ENCODE measurements around the gene NKAIN2.
"Not testable (repeated sequence)": the region's sequence is repeated elsewhere in the genome, so short reads cannot be mapped to it uniquely, and the experiment has no call there.

The NKAIN2 gene

GRCh38 chr6:124557873-124558272 is 754.2 kb downstream of the NKAIN2 start:
- Histone ChIP-seq H2BK120ac (ENCODE audit: insufficient read depth, low read length, poor library complexity) (no peak overlapping the region), H3K14ac (ENCODE audit: low read length) (no peak overlapping the region), H3K4me3 (ENCODE audit: low read depth, low read length) (no peak overlapping the region), H3K23ac (ENCODE audit: low read length) (no peak overlapping the region), H2AFZ (ENCODE audit: insufficient read depth, low read length, poor library complexity) (no peak overlapping the region), H4K8ac (ENCODE audit: low read depth, low read length) (no peak overlapping the region), H4K12ac (ENCODE audit: low read depth, low read length) (no peak overlapping the region), H3K27ac (ENCODE audit: low read depth, low read length) (no peak overlapping the region), H3K36me3 (ENCODE audit: control insufficient read depth in 1 of 2, insufficient read depth in 2 of 2, low read length in 2 of 2) (no peaks in the 10 kb centered on the region), H3K79me2 (ENCODE audit: control insufficient read depth, insufficient read depth, low read length, poor library complexity) (no peaks in the 10 kb centered on the region), H3K4ac (ENCODE audit: low read depth, low read length) (no peak overlapping the region), H3K79me1 (ENCODE audit: low read length) (no peaks in the 10 kb centered on the region), H2BK12ac (ENCODE audit: low read length) (no peak overlapping the region), H3K9me3 (ENCODE audit: insufficient read depth, low read depth, low read length) (no peaks in the 10 kb centered on the region), H3K27me3 (ENCODE audit: insufficient read depth, low read length) (no peaks in the 10 kb centered on the region), H3K18ac (ENCODE audit: low read length) (no peak overlapping the region), H3K4me2 (ENCODE audit: low read length) (no peak overlapping the region), H4K91ac (ENCODE audit: low read depth, low read length) (no peak overlapping the region), H3K4me1 (ENCODE audit: control insufficient read depth in 1 of 2, insufficient read depth in 2 of 2, low read length in 2 of 2) (no peaks in the 10 kb centered on the region), H2AK5ac (ENCODE audit: low read length) (no peak overlapping the region), H2BK5ac (ENCODE audit: low read depth, low read length, poor library complexity) (no peak overlapping the region), H3K9ac (ENCODE audit: low read length) (no peak overlapping the region)
- no peak for DNase-seq

- not testable (repeated sequence) for H2AFZ ChIP-seq (ENCODE audit: insufficient read depth, low read length, poor library complexity); H2BK12ac ChIP-seq (ENCODE audit: low read length); H3K36me3 ChIP-seq (ENCODE audit: control insufficient read depth in 1 of 2, insufficient read depth in 2 of 2, low read length in 2 of 2); H2AK5ac ChIP-seq (ENCODE audit: low read length); H3K18ac ChIP-seq (ENCODE audit: low read length); H4K8ac ChIP-seq (ENCODE audit: low read depth, low read length); H3K4me1 ChIP-seq (ENCODE audit: control insufficient read depth in 1 of 2, insufficient read depth in 2 of 2, low read length in 2 of 2); H3K27ac ChIP-seq (ENCODE audit: low read depth, low read length); H3K4ac ChIP-seq (ENCODE audit: low read depth, low read length); H3K4me2 ChIP-seq (ENCODE audit: low read length); H4K91ac ChIP-seq (ENCODE audit: low read depth, low read length); H3K23ac ChIP-seq (ENCODE audit: low read length); H3K9ac ChIP-seq (ENCODE audit: low read length); H3K14ac ChIP-seq (ENCODE audit: low read length); H3K79me1 ChIP-seq (ENCODE audit: low read length); H2BK5ac ChIP-seq (ENCODE audit: low read depth, low read length, poor library complexity); H2BK120ac ChIP-seq (ENCODE audit: insufficient read depth, low read length, poor library complexity); H4K12ac ChIP-seq (ENCODE audit: low read depth, low read length); H3K9me3 ChIP-seq (ENCODE audit: insufficient read depth, low read depth, low read length); H3K79me2 ChIP-seq (ENCODE audit: control insufficient read depth, insufficient read depth, low read length, poor library complexity); H3K4me3 ChIP-seq (ENCODE audit: low read depth, low read length); DNase-seq; H3K27me3 ChIP-seq (ENCODE audit: insufficient read depth, low read length)
- WGBS (ENCODE audit: extremely low coverage, insufficient coverage, insufficient read length): no CpG with 5 or more reads among the region's 2 CpGs
Observed at GRCh38 chr6:124560078-124560477, 756.4 kb downstream of the NKAIN2 start.

- H4K91ac ChIP-seq (ENCODE audit: low read depth, low read length): no peak overlapping the region
- H3K4me2 ChIP-seq (ENCODE audit: low read length): no peak overlapping the region
- peak; percentile 91 to 96 for DNase-seq
- no peak overlapping the region for H3K4ac ChIP-seq (ENCODE audit: low read depth, low read length)
- H3K23ac ChIP-seq (ENCODE audit: low read length): no peak overlapping the region
- H3K14ac ChIP-seq (ENCODE audit: low read length): no peak overlapping the region
- no peak overlapping the region for H2BK12ac ChIP-seq (ENCODE audit: low read length)
- no peaks in the 10 kb centered on the region for H3K4me1 ChIP-seq (ENCODE audit: control insufficient read depth in 1 of 2, insufficient read depth in 2 of 2, low read length in 2 of 2)
- H3K4me3 ChIP-seq (ENCODE audit: low read depth, low read length): no peak overlapping the region
- no peak overlapping the region for H2AK5ac ChIP-seq (ENCODE audit: low read length)
- no peak overlapping the region for H3K9ac ChIP-seq (ENCODE audit: low read length)
- no peaks in the 10 kb centered on the region for H3K27me3 ChIP-seq (ENCODE audit: insufficient read depth, low read length)
- no peak overlapping the region for H2AFZ ChIP-seq (ENCODE audit: insufficient read depth, low read length, poor library complexity)
- no peak overlapping the region for H2BK5ac ChIP-seq (ENCODE audit: low read depth, low read length, poor library complexity)
- no peaks in the 10 kb centered on the region for H3K79me1 ChIP-seq (ENCODE audit: low read length)
- H3K36me3 ChIP-seq (ENCODE audit: control insufficient read depth in 1 of 2, insufficient read depth in 2 of 2, low read length in 2 of 2): no peaks in the 10 kb centered on the region
- H3K18ac ChIP-seq (ENCODE audit: low read length): no peak overlapping the region
- no peak overlapping the region for H4K8ac ChIP-seq (ENCODE audit: low read depth, low read length)
- peaks cover 1% of the 10 kb centered on the region for H3K9me3 ChIP-seq (ENCODE audit: insufficient read depth, low read depth, low read length)
- no CpG with 5 or more reads among the region's 3 CpGs for WGBS (ENCODE audit: extremely low coverage, insufficient coverage, insufficient read length)
- no peak overlapping the region for H3K27ac ChIP-seq (ENCODE audit: low read depth, low read length)
- H4K12ac ChIP-seq (ENCODE audit: low read depth, low read length): no peak overlapping the region
- no peak overlapping the region for H2BK120ac ChIP-seq (ENCODE audit: insufficient read depth, low read length, poor library complexity)
- no peaks in the 10 kb centered on the region for H3K79me2 ChIP-seq (ENCODE audit: control insufficient read depth, insufficient read depth, low read length, poor library complexity)
Observed at GRCh38 chr6:124560873-124561567, 757.4 kb downstream of the NKAIN2 start.

DNA sequence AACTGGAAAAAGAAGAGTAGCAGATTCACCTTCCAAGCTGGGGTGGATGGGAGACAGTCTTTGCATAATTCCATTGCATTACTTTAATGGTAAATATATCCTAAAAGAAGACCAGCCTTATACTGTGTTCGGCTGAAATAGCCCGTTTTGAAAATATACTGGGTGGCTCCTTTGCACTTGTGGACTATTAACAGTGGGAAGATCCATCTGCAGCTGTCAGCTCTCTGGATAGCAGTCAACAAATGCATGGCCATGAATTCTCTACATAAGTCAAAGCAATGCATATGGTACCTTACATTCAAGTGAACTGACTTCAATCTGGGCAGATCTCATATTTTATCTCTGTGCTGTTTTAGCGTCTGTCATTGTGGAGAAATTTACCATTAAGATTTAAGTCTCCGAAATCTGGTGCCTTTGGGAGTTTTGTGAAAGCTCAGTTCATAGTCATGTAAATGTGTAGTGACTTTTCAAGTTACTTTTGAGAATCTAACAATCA is 758.0 kb downstream of the NKAIN2 start:
- Histone ChIP-seq H2BK12ac (ENCODE audit: low read length) (no peak overlapping the region), H2AK5ac (ENCODE audit: low read length) (no peak overlapping the region), H4K8ac (ENCODE audit: low read depth, low read length) (no peak overlapping the region), H3K4ac (ENCODE audit: low read depth, low read length) (no peak overlapping the region), H3K4me1 (ENCODE audit: control insufficient read depth in 1 of 2, insufficient read depth in 2 of 2, low read length in 2 of 2) (no peaks in the 10 kb centered on the region), H2BK5ac (ENCODE audit: low read depth, low read length, poor library complexity) (no peak overlapping the region), H3K4me2 (ENCODE audit: low read length) (no peak overlapping the region), H3K14ac (ENCODE audit: low read length) (no peak overlapping the region), H3K9ac (ENCODE audit: low read length) (no peak overlapping the region), H3K18ac (ENCODE audit: low read length) (no peak overlapping the region), H3K27me3 (ENCODE audit: insufficient read depth, low read length) (no peaks in the 10 kb centered on the region), H2AFZ (ENCODE audit: insufficient read depth, low read length, poor library complexity) (no peak overlapping the region), H3K79me2 (ENCODE audit: control insufficient read depth, insufficient read depth, low read length, poor library complexity) (no peaks in the 10 kb centered on the region), H4K91ac (ENCODE audit: low read depth, low read length) (no peak overlapping the region), H3K79me1 (ENCODE audit: low read length) (no peaks in the 10 kb centered on the region), H2BK120ac (ENCODE audit: insufficient read depth, low read length, poor library complexity) (no peak overlapping the region), H3K27ac (ENCODE audit: low read depth, low read length) (no peak overlapping the region), H3K9me3 (ENCODE audit: insufficient read depth, low read depth, low read length) (peaks cover 1% of the 10 kb centered on the region), H3K23ac (ENCODE audit: low read length) (no peak overlapping the region), H4K12ac (ENCODE audit: low read depth, low read length) (no peak overlapping the region), H3K4me3 (ENCODE audit: low read depth, low read length) (no peak overlapping the region), H3K36me3 (ENCODE audit: control insufficient read depth in 1 of 2, insufficient read depth in 2 of 2, low read length in 2 of 2) (no peaks in the 10 kb centered on the region)
- no CpG with 5 or more reads among the region's 4 CpGs for WGBS (ENCODE audit: extremely low coverage, insufficient coverage, insufficient read length)
- peak in 1 of 2 donors; percentile 47 for DNase-seq
